Smooth muscle cell (in vitro differentiated cells): Measurements from ENCODE around the gene CD96. TPM values are rescaled to one million over a fixed set of nuclear protein-coding genes. Genes with fewer than 3 reads are reported as not detected.

Source experiments
- DNase-seq: peaks from one replicate; lab custom pipeline; 2025; ENCODE audit not compliant: unreplicated experiment; lab: John Stamatoyannopoulos, UW
- H2AFZ ChIP-seq: fragments of 200-600 bp; sonication (generic); 2 replicates; pipeline ENCODE4 v1.6.0; 2016; ENCODE audit warnings: antibody characterized with exemption, low read depth, mild to moderate bottlenecking
- H3F3A ChIP-seq: fragments of 200-600 bp; sonication (generic); 2 replicates; pipeline ENCODE4 v1.6.0; 2017; ENCODE audit warnings: antibody characterized with exemption, low read depth
- H3K27ac ChIP-seq: fragments of 200-600 bp; sonication (generic); 2 replicates; pipeline ENCODE4 v1.5.1; 2016; ENCODE audit warnings: low read depth, mild to moderate bottlenecking
- H3K27me3 ChIP-seq: fragments of 200-600 bp; sonication (generic); 2 replicates; pipeline ENCODE4 v1.6.1; 2016; ENCODE audit warnings: low read depth, mild to moderate bottlenecking
- H3K36me3 ChIP-seq: fragments of 200-600 bp; sonication (generic); 2 replicates; pipeline ENCODE4 v1.5.1; 2016; ENCODE audit warnings: low read depth
- H3K4me1 ChIP-seq: fragments of 200-600 bp; sonication (generic); 2 replicates; pipeline ENCODE4 v1.5.1; 2016; ENCODE audit warnings: low read depth
- H3K4me2 ChIP-seq: fragments of 200-600 bp; sonication (generic); 2 replicates; pipeline ENCODE4 v1.6.0; 2016; ENCODE audit warnings: mild to moderate bottlenecking
- H3K4me3 ChIP-seq: fragments of 200-600 bp; sonication (generic); 2 replicates; pipeline ENCODE4 v1.5.1; 2016; ENCODE audit warnings: mild to moderate bottlenecking
- H3K79me2 ChIP-seq: fragments of 200-600 bp; sonication (generic); 2 replicates; pipeline ENCODE4 v1.6.0; 2016; ENCODE audit warnings: low read depth, mild to moderate bottlenecking
- H3K9ac ChIP-seq: fragments of 200-600 bp; sonication (generic); 2 replicates; pipeline ENCODE4 v1.6.0; 2016; ENCODE audit warnings: low read depth
- H3K9me3 ChIP-seq: fragments of 200-600 bp; sonication (generic); replicated peaks from 2 replicates; pipeline ENCODE4 v1.5.1; 2016; ENCODE audit warnings: low read depth
- H4K20me1 ChIP-seq: fragments of 200-600 bp; sonication (generic); 2 replicates; pipeline ENCODE4 v1.6.0; 2016; ENCODE audit warnings: low read depth
- CTCF ChIP-seq: fragments of 200-600 bp; sonication (generic); IDR thresholded peaks from 2 replicates; pipeline ENCODE4 v1.5.1; 2017; ENCODE audit warnings: borderline replicate concordance, mild to moderate bottlenecking, antibody characterized with exemption; ENCODE audit not compliant: insufficient read depth, poor library complexity, severe bottlenecking
- WGBS: methylation state at CpG from one replicate; pipeline ENCODE4 v1.1.7; 2016; ENCODE audit warnings: low lambda C conversion rate; 5-methylcytosine and 5-hydroxymethylcytosine counted together
- polyA plus RNA-seq: library from polyadenylated mRNA; unstranded; fragments of >200 nt; fragmentation: Nextera tagmentation; extraction: Ambion mirVana; gene quantifications from 2 replicates; pipeline ENCODE4 v1.2.1, GENCODE V29; 2016
- total RNA-seq: library from RNA; depleted of rRNA; stranded (reverse); fragments of >200 nt; gene quantifications from 2 replicates; pipeline ENCODE4 v1.2.3, GENCODE V29; 2014

Gene CD96
- total and polyA plus RNA-seq, 2 experiments from 2014 or later: 0.09 to 0.46 TPM

DNA sequence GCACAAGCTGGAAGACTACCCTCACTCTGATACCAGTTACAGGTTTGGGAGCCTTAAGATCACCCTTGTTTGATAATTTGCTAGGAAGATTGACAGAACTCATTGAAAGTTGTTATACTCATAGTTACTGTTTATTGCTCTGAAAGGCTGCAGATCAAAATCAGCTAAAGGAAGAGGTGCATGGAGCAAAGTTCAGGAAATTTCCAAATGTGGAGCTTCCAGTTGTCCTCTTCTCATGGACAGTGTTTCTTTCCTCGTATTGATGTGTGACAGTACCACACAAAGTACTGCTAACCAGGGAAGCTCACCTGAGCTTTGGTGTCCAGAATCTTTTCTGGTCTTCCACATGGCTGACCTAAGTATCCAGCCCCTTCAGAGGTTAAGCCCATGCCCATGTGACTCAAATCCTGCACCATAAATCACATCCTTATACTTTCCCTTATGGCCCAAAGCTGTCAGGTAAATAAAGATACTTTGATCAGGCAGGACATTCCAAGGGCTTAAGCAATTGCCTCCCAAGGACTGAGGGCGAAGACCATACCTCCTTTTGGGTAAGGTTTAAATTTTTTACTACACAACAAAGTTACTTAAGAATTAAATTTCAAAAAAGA, 146.3 kb downstream of the CD96 start:
- Histone ChIP-seq H3K27ac (no peak overlapping the region), H3K27me3 (no peaks in the 10 kb centered on the region), H2AFZ (no peak overlapping the region), H4K20me1 (no peaks in the 10 kb centered on the region), H3K79me2 (peaks cover 4% of the 10 kb centered on the region), H3K9ac (no peak overlapping the region), H3K4me1 (peaks cover 18% of the 10 kb centered on the region), H3K4me3 (no peak overlapping the region), H3F3A (peaks cover 6% of the 10 kb centered on the region), H3K36me3 (no peaks in the 10 kb centered on the region), H3K4me2 (no peak overlapping the region), H3K9me3 (no peaks in the 10 kb centered on the region)
- WGBS: 93% methylated on average over 2 of the region's 2 CpGs
- TF ChIP-seq CTCF: no peak
- no peak for DNase-seq

DNA sequence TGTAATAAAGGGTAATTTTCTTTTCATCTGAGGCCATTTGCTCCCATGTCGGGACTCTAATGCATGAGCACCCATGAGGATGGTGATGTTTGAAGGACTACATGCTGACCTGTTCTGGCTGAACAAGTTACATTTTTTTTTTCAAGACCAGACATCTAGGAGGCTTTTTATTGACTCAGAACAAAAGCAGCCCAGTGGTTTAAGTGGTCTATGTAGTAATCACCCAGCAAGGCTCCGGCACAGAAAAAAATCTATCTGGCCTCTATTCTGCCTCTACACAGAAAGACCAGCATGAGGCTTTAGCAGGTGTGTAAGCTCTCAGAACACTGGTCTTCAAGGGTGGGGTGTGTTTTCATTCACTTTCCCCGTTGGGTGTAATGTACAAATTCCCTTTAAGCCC, 148.2 kb downstream of the CD96 start:
- peaks cover 20% of the 10 kb centered on the region for H3K4me1 ChIP-seq
- H3K4me2 ChIP-seq: peak overlapping the region; percentile 40
- H3K9me3 ChIP-seq: no peaks in the 10 kb centered on the region
- DNase-seq: no peak
- H4K20me1 ChIP-seq: no peaks in the 10 kb centered on the region
- peaks cover 4% of the 10 kb centered on the region for H3K79me2 ChIP-seq
- no peaks in the 10 kb centered on the region for H3K27me3 ChIP-seq
- H3K36me3 ChIP-seq: no peaks in the 10 kb centered on the region
- TF ChIP-seq CTCF: no peak
- no peak overlapping the region for H3K9ac ChIP-seq
- no peak overlapping the region for H2AFZ ChIP-seq
- H3K27ac ChIP-seq: peak overlapping the region; percentile 76
- no peak overlapping the region for H3K4me3 ChIP-seq
- peaks cover 11% of the 10 kb centered on the region for H3F3A ChIP-seq
- WGBS: 40% methylated on average over 3 of the region's 3 CpGs

DNA sequence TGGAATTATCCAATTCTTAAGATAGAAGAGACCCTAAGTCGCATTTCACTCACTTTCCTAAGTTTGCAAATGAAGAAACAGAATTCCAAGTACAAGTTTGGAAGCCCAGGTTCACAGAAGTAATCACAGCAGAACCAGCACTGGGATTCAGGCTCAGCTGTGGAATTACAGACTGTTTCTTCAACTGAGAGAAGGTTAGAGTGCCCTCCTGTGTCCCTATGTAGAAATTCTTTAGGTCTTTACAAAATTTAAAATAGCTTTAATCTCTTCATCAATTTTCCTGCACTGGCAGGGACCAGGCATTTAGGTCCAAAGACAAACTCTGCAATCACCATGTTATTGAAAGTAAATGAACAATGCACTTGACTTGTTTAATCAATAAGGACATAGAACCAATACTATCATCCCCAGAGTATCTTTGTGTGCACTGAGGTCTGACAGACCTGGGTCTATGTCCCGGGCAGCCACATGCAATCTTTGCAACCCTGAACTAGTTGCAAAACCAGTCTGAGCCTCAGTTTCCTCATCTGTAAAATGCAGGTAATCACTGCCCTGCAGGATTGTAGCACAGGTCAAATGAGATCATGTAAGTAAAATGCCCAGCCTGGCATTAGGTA, 149.4 kb downstream of the CD96 start:
- Histone ChIP-seq H3K36me3 (no peaks in the 10 kb centered on the region), H3K27ac (peak overlapping the region; percentile 76), H3F3A (peaks cover 16% of the 10 kb centered on the region), H3K9ac (no peak overlapping the region), H3K79me2 (peaks cover 5% of the 10 kb centered on the region), H2AFZ (no peak overlapping the region), H3K4me3 (no peak overlapping the region), H3K27me3 (no peaks in the 10 kb centered on the region), H3K4me1 (peaks cover 27% of the 10 kb centered on the region), H3K4me2 (peak overlapping the region; percentile 40), H3K9me3 (no peaks in the 10 kb centered on the region), H4K20me1 (no peaks in the 10 kb centered on the region)
- no peak for DNase-seq
- peak; percentile 48 for TF ChIP-seq CTCF
- WGBS: 56% methylated on average over 2 of the region's 2 CpGs
